GM12878 (cell line): ENCODE measurements around the gene THADA. TPM values are rescaled to one million over a fixed set of nuclear protein-coding genes. Genes with fewer than 3 reads are reported as not detected.
"Not testable (repeated sequence)": the region's sequence is repeated elsewhere in the genome, so short reads cannot be mapped to it uniquely, and the experiment has no call there.

Experiments used
- ATAC-seq: fragments of 200-7000 bp; cut with Tn5 transposase; 3 replicates; pipeline ENCODE4 v1.9.1; 2020; ENCODE audit warnings: mild to moderate bottlenecking, moderate library complexity
- BruUV-seq: library from RNA; stranded (reverse); fragments of 400-500 nt; replicated peaks from 2 replicates; lab custom pipeline; 2021; lab: Mats Ljungman, UMichigan
- CTCF ChIA-PET: fragments of 300-600 bp; sonication (Branson Sonifier 250); formaldehyde crosslinking; extraction: SDS; loops from one replicate; lab custom pipeline; 2021; ENCODE audit warnings: inconsistent platforms; lab: Yijun Ruan, JAX
- POLR2A ChIA-PET: fragments of 350-600 bp; formaldehyde crosslinking; extraction: SDS; loops from one replicate; lab custom pipeline; 2021; ENCODE audit warnings: inconsistent platforms; lab: Charles Lee
- RAD21 ChIA-PET: fragments of 300-600 bp; sonication (Branson Sonifier 250); formaldehyde crosslinking; loops from one replicate; lab custom pipeline; 2023; ENCODE audit warnings: antibody characterized with exemption; ENCODE audit not compliant: unreplicated experiment; lab: Charles Lee
- SMC1A ChIA-PET: fragments of 300-600 bp; sonication (Branson Sonifier 250); formaldehyde crosslinking; loops from one replicate; lab custom pipeline; 2023; ENCODE audit not compliant: unreplicated experiment, uncharacterized antibody; lab: Charles Lee
- DNase-seq: peaks from one replicate; pipeline ENCODE4 v3.0.0-alpha.2; 2011; ENCODE audit warnings: low read depth, low spot score
- FAIRE-seq: peaks from 3 replicates; lab custom pipeline; 2011; peaks lifted over from hg19 to GRCh38; lab: Jason Lieb, UNC
- H2AFZ ChIP-seq: 2 replicates; pipeline ENCODE4 v1.6.0; 2011; ENCODE audit warnings: low read depth, low read length, control low read depth; ENCODE audit not compliant: control insufficient read depth
- H3K27ac ChIP-seq: 2 replicates; pipeline ENCODE4 v1.5.1; 2011; ENCODE audit warnings: control low read depth; ENCODE audit not compliant: control insufficient read depth, insufficient read depth
- H3K27me3 ChIP-seq, 2 experiments: replicated peaks in 1 of 2; 2 replicates each; pipeline versions ENCODE4 v1.6.0 to v1.6.1; 2011; ENCODE audit warnings: low read length in 1 of 2; ENCODE audit not compliant: control insufficient read depth in 2 of 2, insufficient read depth in 2 of 2
- H3K36me3 ChIP-seq, 2 experiments: 2 replicates each; pipeline ENCODE4 v1.5.1; 2011; ENCODE audit warnings: low read length in 1 of 2; ENCODE audit not compliant: control insufficient read depth in 2 of 2, insufficient read depth in 2 of 2
- H3K4me1 ChIP-seq: 2 replicates; pipeline ENCODE4 v1.6.1; 2011; ENCODE audit warnings: mild to moderate bottlenecking, low read length, moderate library complexity, mixed read lengths; ENCODE audit not compliant: control insufficient read depth, insufficient read depth
- H3K4me2 ChIP-seq: 2 replicates; pipeline ENCODE4 v1.6.0; 2011; ENCODE audit warnings: control low read depth; ENCODE audit not compliant: control insufficient read depth, insufficient read depth
- H3K4me3 ChIP-seq: fragments of 200-600 bp; sonication (generic); 2 replicates; pipeline ENCODE4 v1.5.1; 2016
- H3K79me2 ChIP-seq: 2 replicates; pipeline ENCODE4 v1.6.0; 2011; ENCODE audit warnings: low read length; ENCODE audit not compliant: control insufficient read depth, insufficient read depth
- H3K9ac ChIP-seq: 2 replicates; pipeline ENCODE4 v1.8.0; 2011; ENCODE audit warnings: low read length, control low read depth, mixed read lengths; ENCODE audit not compliant: control insufficient read depth, insufficient read depth
- H3K9me3 ChIP-seq: replicated peaks from 3 replicates; pipeline ENCODE4 v1.5.1; 2011; ENCODE audit warnings: mild to moderate bottlenecking, low read length; ENCODE audit not compliant: control insufficient read depth, insufficient read depth
- H4K20me1 ChIP-seq: 2 replicates; pipeline ENCODE4 v1.6.0; 2011; ENCODE audit not compliant: control insufficient read depth, insufficient read depth
- CBX5 ChIP-seq: sonication (generic); IDR thresholded peaks from 2 replicates; pipeline ENCODE4 v1.6.1; 2016; ENCODE audit warnings: low read depth, moderate library complexity, mild to moderate bottlenecking, inconsistent platforms
- GABPA ChIP-seq: IDR thresholded peaks from 2 replicates; pipeline ENCODE4 v1.6.1; 2014; ENCODE audit warnings: antibody characterized with exemption, low read depth, mild to moderate bottlenecking, inconsistent platforms
- MEF2A ChIP-seq: IDR thresholded peaks from 2 replicates; pipeline ENCODE4 v1.6.1; 2011; ENCODE audit warnings: low read depth, mild to moderate bottlenecking, low read length, moderate library complexity; ENCODE audit not compliant: insufficient read depth
- whole genome bisulfite sequencing: methylation state at CpG from one replicate; pipeline ENCODE4 v1.1.6; 2016; ENCODE audit warnings: low lambda C conversion rate; ENCODE audit not compliant: insufficient replicate concordance, insufficient coverage; ENCODE audit errors: missing lambda C conversion rate; 5-methylcytosine and 5-hydroxymethylcytosine counted together
- in situ Hi-C: fragments of 300-500 bp; cut with MboI; formaldehyde crosslinking; loops from 9 replicates; pipeline ENCODE4 v1.14.3; 2018; ENCODE audit warnings: mixed read lengths
- intact Hi-C: fragments of 100-400 bp; cut with micrococcal nuclease; formaldehyde crosslinking; loops from one replicate; pipeline ENCODE4 v1.14.2; 2022; ENCODE audit not compliant: unreplicated experiment
- polyA plus RNA-seq, 11 experiments: library from polyadenylated mRNA; depleted of rRNA in 4 of 11; unstranded in 6 of 11; stranded (reverse) in 5 of 11; fragments of >200 nt; fragmentation: Nextera tagmentation in 4 of 11; fragmentation: Illumina TruSeq in 1 of 11; extraction: Ambion mirVana in 4 of 11; extraction: Trizol in 1 of 11; gene quantifications; 1 replicate in 1 of 11; 2 replicates in 10 of 11; pipeline versions ENCODE4 v1.2.1 to v1.2.3, GENCODE V29; 2011 to 2016; ENCODE audit warnings: inconsistent platforms in 2 of 11, missing spikeins in 2 of 11, low read depth in 1 of 11
- total RNA-seq, 4 experiments: library from RNA; depleted of rRNA in 3 of 4; stranded (reverse); fragments of >200 nt in 3 of 4; fragmentation: Illumina TruSeq in 1 of 4; extraction: Trizol in 1 of 4; gene quantifications; 2 replicates each; pipeline versions ENCODE4 v1.2.1 to v1.2.3, GENCODE V29; 2013 to 2021
- TF ChIP-seq, protein P1 (sequence below): fragments of 150-350 bp; IDR thresholded peaks from 2 replicates; pipeline ENCODE4 v1.6.1; 2014; ENCODE audit warnings: mild to moderate bottlenecking, low read depth, low read length

The THADA gene
- total and polyA plus RNA-seq, 10 of the 15 experiments (the other 5 are each of a cell fraction or from before 2014, with no cell fraction given) = 14.6 to 33.2 (median 23.2) TPM

DNA sequence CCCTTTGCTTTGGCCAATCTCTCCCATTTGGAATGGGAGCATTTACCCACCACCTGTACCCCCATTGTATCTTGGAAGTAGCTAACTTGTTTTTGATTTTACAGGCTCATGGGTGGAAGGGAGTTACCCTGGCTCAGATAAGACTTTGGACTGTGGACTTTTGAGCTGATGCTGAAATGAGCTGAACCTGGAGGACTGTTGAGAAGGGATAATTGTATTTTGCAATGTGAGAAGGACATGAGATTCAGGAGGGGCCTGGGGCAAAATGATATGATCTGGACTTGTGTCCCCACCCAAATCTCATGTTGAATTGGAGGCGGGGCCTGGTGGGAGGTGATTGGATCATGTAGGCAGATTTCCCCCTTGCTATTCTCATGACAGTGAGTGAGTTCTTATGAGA is 310.9 kb downstream of the THADA start:
- H3K79me2 ChIP-seq = no peaks in the 10 kb centered on the region
- no peak overlapping the region for H3K27ac ChIP-seq
- peaks cover 13 to 26% of the 10 kb centered on the region in 2 experiments for H3K36me3 ChIP-seq
- DNase-seq (no peak), FAIRE-seq (no peak), ATAC-seq (no peak)
- in situ Hi-C loops = no loop called here
- TSS peak; percentile 39 for BruUV-seq
- H2AFZ ChIP-seq = no peak overlapping the region
- no peaks in the 10 kb centered on the region for H4K20me1 ChIP-seq
- peaks cover 37% of the 10 kb centered on the region for H3K9me3 ChIP-seq
- SMC1A ChIA-PET = interaction anchor here (1.1 to 1.6 kb wide), 3 partner anchors 9 to 200 kb away, joined by 3 read pairs; no protein-coding TSS in a partner anchor
- H3K4me3 ChIP-seq = no peak overlapping the region
- CTCF ChIA-PET = no interaction called here
- H3K4me2 ChIP-seq = no peak overlapping the region
- POLR2A ChIA-PET = no interaction called here
- no peaks in the 10 kb centered on the region for H3K27me3 ChIP-seq
- TF ChIP-seq CBX5 (no peak), GABPA (no peak), MEF2A (no peak)
- TF ChIP-seq, protein P1, sequence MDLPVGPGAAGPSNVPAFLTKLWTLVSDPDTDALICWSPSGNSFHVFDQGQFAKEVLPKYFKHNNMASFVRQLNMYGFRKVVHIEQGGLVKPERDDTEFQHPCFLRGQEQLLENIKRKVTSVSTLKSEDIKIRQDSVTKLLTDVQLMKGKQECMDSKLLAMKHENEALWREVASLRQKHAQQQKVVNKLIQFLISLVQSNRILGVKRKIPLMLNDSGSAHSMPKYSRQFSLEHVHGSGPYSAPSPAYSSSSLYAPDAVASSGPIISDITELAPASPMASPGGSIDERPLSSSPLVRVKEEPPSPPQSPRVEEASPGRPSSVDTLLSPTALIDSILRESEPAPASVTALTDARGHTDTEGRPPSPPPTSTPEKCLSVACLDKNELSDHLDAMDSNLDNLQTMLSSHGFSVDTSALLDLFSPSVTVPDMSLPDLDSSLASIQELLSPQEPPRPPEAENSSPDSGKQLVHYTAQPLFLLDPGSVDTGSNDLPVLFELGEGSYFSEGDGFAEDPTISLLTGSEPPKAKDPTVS = no peak
- RAD21 ChIA-PET = no interaction called here
- no peaks in the 10 kb centered on the region for H3K4me1 ChIP-seq
- no peak overlapping the region for H3K9ac ChIP-seq
- intact Hi-C loops = no loop called here
- 93% methylated on average over 1 of the region's 1 CpG for WGBS

DNA sequence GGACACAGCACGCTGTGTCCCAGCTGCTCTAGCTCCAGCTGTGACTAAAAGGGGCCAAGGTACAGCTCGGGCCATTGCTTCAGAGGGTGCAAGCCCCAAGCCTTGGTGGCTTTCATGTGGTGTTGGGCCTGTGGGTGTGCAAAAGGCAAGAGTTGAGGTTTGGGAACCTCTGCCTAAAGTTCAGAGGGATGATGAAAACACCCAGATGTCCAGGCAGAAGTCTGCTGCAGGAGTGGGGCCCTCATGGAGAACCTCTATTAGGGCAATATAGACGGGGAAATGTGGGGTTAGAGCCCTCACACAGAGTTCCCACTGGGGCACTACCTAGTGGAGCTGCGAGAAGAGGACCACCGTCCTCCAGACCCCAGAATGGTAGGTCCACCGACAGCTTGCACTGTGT is 311.5 kb downstream of the THADA start:
- in situ Hi-C loops, H3K9ac ChIP-seq, H3K4me1 ChIP-seq, POLR2A ChIA-PET, H2AFZ ChIP-seq, H3K79me2 ChIP-seq, H4K20me1 ChIP-seq, H3K27ac ChIP-seq, intact Hi-C loops, H3K27me3 ChIP-seq, DNase-seq, H3K4me3 ChIP-seq, BruUV-seq, H3K4me2 ChIP-seq, RAD21 ChIA-PET, FAIRE-seq, ATAC-seq, CTCF ChIA-PET: not testable (repeated sequence)
- 91% methylated on average over 6 of the region's 6 CpGs for WGBS
- Histone ChIP-seq H3K9me3 (peaks cover 37% of the 10 kb centered on the region), H3K36me3 (peaks cover 13 to 26% of the 10 kb centered on the region in 2 experiments)
- SMC1A ChIA-PET = interaction anchor here (1.1 to 1.6 kb wide), 3 partner anchors 9 to 201 kb away, joined by 3 read pairs; no protein-coding TSS in a partner anchor
- TF ChIP-seq CBX5 = peak; percentile 97
